Measurements from ENCODE around the gene SRPK3. TPM values are rescaled to one million over a fixed set of nuclear protein-coding genes. Genes with fewer than 3 reads are reported as not detected.

Gene SRPK3
- total RNA-seq, 3 donors from 2014 or later (not counting 1 experiment from before 2014, with no cell fraction given) = not detected

- no peaks in the 10 kb centered on the region for H3K9me3 ChIP-seq (ENCODE audit: control insufficient read depth, insufficient read depth, low read length)
- H3K4me3 ChIP-seq (ENCODE audit: low read length) = no peak overlapping the region
- H3K4me1 ChIP-seq (ENCODE audit: control insufficient read depth, insufficient read depth, low read length) = no peaks in the 10 kb centered on the region
- peaks cover 0 to 6% of the 10 kb centered on the region in 2 donors for H3K4me1 Mint-ChIP-seq
- no peak for DNase-seq
- 93% methylated on average over 25 of the region's 25 CpGs for WGBS (ENCODE audit: insufficient coverage)
- intact Hi-C loops (cut with micrococcal nuclease) = no loop called here
- no peaks in the 10 kb centered on the region for H3K9me3 Mint-ChIP-seq
- no peak for ATAC-seq
- H3K27me3 ChIP-seq (ENCODE audit: control insufficient read depth, insufficient read depth, low read length) = no peaks in the 10 kb centered on the region
- H3K27ac ChIP-seq (ENCODE audit: low read length) = no peak overlapping the region
- no peak overlapping the region for H3K4me3 Mint-ChIP-seq
- H3K27ac Mint-ChIP-seq = no peak overlapping the region
- TF ChIP-seq CTCF (IDR thresholded peaks at IDR 0.05) = no peak
- no peaks in the 10 kb centered on the region for H3K27me3 Mint-ChIP-seq (ENCODE audit: low read depth in 2 of 2)
- H3K36me3 ChIP-seq (ENCODE audit: control insufficient read depth, insufficient read depth, low read length) = peaks cover 6% of the 10 kb centered on the region
- H3K36me3 Mint-ChIP-seq = no peaks in the 10 kb centered on the region
These were observed 23.8 kb downstream of the SRPK3 start for GRCh38 chrX:153804621-153805020.

GRCh38 chrX:153805436-153805835 lies 24.6 kb downstream of the SRPK3 start:
- H3K27me3 ChIP-seq (ENCODE audit: control insufficient read depth, insufficient read depth, low read length) = no peaks in the 10 kb centered on the region
- no peaks in the 10 kb centered on the region for H3K9me3 ChIP-seq (ENCODE audit: control insufficient read depth, insufficient read depth, low read length)
- peaks cover 0 to 6% of the 10 kb centered on the region in 2 donors for H3K4me1 Mint-ChIP-seq
- H3K27me3 Mint-ChIP-seq (ENCODE audit: low read depth in 2 of 2) = no peaks in the 10 kb centered on the region
- H3K4me3 Mint-ChIP-seq = no peak overlapping the region
- ATAC-seq (no peak), DNase-seq (no peak)
- no peaks in the 10 kb centered on the region for H3K9me3 Mint-ChIP-seq
- peaks cover 6% of the 10 kb centered on the region for H3K36me3 ChIP-seq (ENCODE audit: control insufficient read depth, insufficient read depth, low read length)
- H3K4me1 ChIP-seq (ENCODE audit: control insufficient read depth, insufficient read depth, low read length) = no peaks in the 10 kb centered on the region
- 96% methylated on average over 12 of the region's 13 CpGs for WGBS (ENCODE audit: insufficient coverage)
- no peaks in the 10 kb centered on the region for H3K36me3 Mint-ChIP-seq
- H3K27ac ChIP-seq (ENCODE audit: low read length) = no peak overlapping the region
- intact Hi-C loops (cut with micrococcal nuclease) = no loop called here
- H3K4me3 ChIP-seq (ENCODE audit: low read length) = no peak overlapping the region
- no peak overlapping the region for H3K27ac Mint-ChIP-seq
- no peak for TF ChIP-seq CTCF (IDR thresholded peaks at IDR 0.05)

GRCh38 chrX:153806999-153807575 lies 26.2 kb downstream of the SRPK3 start:
- intact Hi-C loops (cut with micrococcal nuclease) = no loop called here
- no peaks in the 10 kb centered on the region for H3K9me3 ChIP-seq (ENCODE audit: control insufficient read depth, insufficient read depth, low read length)
- no peak overlapping the region for H3K27ac ChIP-seq (ENCODE audit: low read length)
- DNase-seq (no peak), ATAC-seq (no peak)
- 96% methylated on average over 28 of the region's 28 CpGs for WGBS (ENCODE audit: insufficient coverage)
- no peak overlapping the region for H3K4me3 ChIP-seq (ENCODE audit: low read length)
- peaks cover 3% of the 10 kb centered on the region for H3K36me3 ChIP-seq (ENCODE audit: control insufficient read depth, insufficient read depth, low read length)
- Mint-ChIP-seq H3K27me3 (ENCODE audit: low read depth in 2 of 2) (no peaks in the 10 kb centered on the region), H3K27ac (no peak overlapping the region), H3K36me3 (no peaks in the 10 kb centered on the region), H3K4me1 (peaks cover 8 to 12% of the 10 kb centered on the region in 2 donors), H3K9me3 (no peaks in the 10 kb centered on the region), H3K4me3 (no peak overlapping the region)
- H3K27me3 ChIP-seq (ENCODE audit: control insufficient read depth, insufficient read depth, low read length) = no peaks in the 10 kb centered on the region
- TF ChIP-seq CTCF (IDR thresholded peaks at IDR 0.05) = no peak
- no peaks in the 10 kb centered on the region for H3K4me1 ChIP-seq (ENCODE audit: control insufficient read depth, insufficient read depth, low read length)

- DNase-seq (no peak), ATAC-seq (no peak)
- no peaks in the 10 kb centered on the region for H3K9me3 Mint-ChIP-seq
- H3K27me3 Mint-ChIP-seq (ENCODE audit: low read depth in 2 of 2) = no peaks in the 10 kb centered on the region
- peaks cover 12 to 18% of the 10 kb centered on the region in 2 donors for H3K4me1 Mint-ChIP-seq
- WGBS (ENCODE audit: insufficient coverage) = 93% methylated on average over 19 of the region's 19 CpGs
- Histone ChIP-seq H3K9me3 (ENCODE audit: control insufficient read depth, insufficient read depth, low read length) (no peaks in the 10 kb centered on the region), H3K4me3 (ENCODE audit: low read length) (no peak overlapping the region), H3K4me1 (ENCODE audit: control insufficient read depth, insufficient read depth, low read length) (no peaks in the 10 kb centered on the region), H3K36me3 (ENCODE audit: control insufficient read depth, insufficient read depth, low read length) (peaks cover 2% of the 10 kb centered on the region), H3K27me3 (ENCODE audit: control insufficient read depth, insufficient read depth, low read length) (no peaks in the 10 kb centered on the region), H3K27ac (ENCODE audit: low read length) (no peak overlapping the region)
- TF ChIP-seq CTCF (IDR thresholded peaks at IDR 0.05) = no peak
- no peaks in the 10 kb centered on the region for H3K36me3 Mint-ChIP-seq
- no peak overlapping the region for H3K27ac Mint-ChIP-seq
- intact Hi-C loops (cut with micrococcal nuclease) = no loop called here
- H3K4me3 Mint-ChIP-seq = no peak overlapping the region
These were observed 27.1 kb downstream of the SRPK3 start for GRCh38 chrX:153807976-153808375.
